Hippocampal formation (tissue), 2 donors: ENCODE measurements around the gene GTPBP4.
A peak's percentile ranks its signal among the peaks of the same experiment; 100 is the strongest.
"Not testable (repeated sequence)": the region's sequence is repeated elsewhere in the genome, so short reads cannot be mapped to it uniquely, and the experiment has no call there.

Experiments
- DNase-seq, 2 donors: peaks; one replicate each; lab custom pipeline; 2025; lab: John Stamatoyannopoulos, UW

Gene GTPBP4

DNA sequence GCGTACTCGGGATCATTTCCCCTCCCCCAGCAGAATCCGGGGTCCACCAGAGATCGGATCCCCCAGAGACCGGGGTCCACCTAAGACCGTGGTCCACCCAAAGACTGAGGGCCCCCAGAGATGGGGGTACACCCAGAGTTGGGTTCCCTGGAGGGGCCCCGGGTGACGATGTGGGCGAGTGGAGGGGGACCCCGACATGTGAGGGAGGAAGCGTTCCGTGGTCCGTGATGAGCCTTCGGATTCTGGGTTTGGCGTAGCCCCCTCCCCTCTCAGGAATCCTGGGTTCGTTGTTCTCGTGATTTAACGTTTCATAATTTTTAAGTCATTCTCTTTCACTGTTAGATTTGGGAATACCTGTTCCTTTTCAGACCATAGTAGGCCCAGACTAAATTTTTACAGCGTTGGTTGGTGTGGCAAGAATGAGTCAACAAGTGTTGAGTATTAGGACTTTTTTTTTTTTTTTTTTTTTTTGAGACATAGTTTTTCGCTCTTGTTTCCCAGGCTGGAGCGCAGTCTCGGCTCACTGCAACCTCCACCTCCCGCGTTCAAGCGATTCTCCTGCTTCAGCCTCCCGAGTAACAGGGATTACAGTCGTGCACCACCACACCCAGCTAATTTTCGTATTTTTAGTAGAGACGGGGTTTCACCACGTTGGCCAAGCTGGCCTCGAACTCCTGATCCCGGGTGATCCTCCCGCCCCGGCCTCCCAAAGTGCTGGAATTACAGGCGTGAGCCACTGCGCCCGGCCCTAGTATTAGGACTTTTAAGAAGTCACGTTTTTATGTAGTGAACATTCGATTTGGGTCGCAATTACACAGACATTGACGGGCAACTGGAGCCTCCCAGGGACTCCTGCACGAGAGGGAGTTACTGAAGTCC, 672 bp downstream of the GTPBP4 start:
- DNase-seq = no peak

GRCh38 chr10:990808-991207, 2.6 kb downstream of the GTPBP4 start:
- DNase-seq = no peak

- no peak for DNase-seq
Measured at GRCh38 chr10:992467-992866, 4.2 kb downstream of the GTPBP4 start.

DNA sequence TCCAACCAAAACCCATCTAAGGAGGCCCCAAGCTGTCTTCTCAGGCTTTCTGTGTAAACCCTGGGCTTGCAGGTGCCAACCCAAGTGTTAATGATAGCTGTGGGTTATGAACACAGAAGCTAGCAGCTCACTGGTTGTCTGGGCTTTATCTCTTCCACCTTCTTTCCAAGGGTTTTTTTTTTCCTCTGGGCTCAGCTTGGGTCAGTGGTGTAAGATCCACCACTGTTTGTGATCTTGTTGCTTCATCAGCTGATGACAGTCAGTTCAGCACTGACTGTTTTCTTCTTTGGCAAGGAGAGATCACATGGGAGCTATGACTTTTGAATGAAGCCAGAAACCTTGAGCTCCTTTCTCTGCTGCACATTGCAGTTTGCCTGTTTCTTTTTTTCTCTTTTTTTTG, 4.6 kb downstream of the GTPBP4 start:
- no peak for DNase-seq

DNA sequence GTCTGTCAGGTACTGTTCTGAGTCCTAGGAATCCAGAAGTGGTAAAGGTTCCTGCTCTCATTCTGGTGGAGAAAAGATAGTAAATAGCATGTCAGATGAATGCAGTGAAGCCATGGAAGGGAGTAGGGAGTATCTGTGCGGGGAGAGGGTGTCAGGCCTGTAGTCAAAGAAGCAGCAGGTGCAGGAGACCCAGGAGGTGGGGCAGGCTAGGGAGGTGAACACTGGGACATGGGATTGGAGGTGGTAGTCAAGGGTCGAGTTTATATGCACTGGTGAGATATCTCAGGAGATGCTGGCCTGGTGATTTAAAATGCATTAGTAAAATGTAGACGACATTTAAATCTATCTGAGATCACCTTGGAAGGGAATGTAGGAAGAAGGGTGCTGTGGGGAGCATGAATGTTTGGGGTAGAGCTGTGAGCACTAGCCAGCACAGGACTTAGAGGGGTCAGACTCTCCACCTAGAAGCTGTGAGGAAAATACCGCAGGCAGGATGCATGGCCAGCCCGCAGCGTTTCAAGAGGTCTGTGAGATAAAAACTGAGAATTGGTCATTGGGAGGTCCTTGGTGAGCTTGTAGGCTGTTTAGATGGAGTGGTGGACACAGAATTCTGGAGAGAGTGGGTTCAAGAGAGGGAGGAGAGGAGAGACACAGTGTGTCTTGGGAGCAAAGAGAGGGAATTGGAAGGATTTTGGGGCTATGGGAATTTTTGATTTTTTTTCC, 6.8 kb downstream of the GTPBP4 start:
- DNase-seq = no peak

GRCh38 chr10:995559-995926, 7.3 kb downstream of the GTPBP4 start:
- no peak for DNase-seq

- no peak for DNase-seq
Measured at GRCh38 chr10:996031-996430, 7.8 kb downstream of the GTPBP4 start.

DNA sequence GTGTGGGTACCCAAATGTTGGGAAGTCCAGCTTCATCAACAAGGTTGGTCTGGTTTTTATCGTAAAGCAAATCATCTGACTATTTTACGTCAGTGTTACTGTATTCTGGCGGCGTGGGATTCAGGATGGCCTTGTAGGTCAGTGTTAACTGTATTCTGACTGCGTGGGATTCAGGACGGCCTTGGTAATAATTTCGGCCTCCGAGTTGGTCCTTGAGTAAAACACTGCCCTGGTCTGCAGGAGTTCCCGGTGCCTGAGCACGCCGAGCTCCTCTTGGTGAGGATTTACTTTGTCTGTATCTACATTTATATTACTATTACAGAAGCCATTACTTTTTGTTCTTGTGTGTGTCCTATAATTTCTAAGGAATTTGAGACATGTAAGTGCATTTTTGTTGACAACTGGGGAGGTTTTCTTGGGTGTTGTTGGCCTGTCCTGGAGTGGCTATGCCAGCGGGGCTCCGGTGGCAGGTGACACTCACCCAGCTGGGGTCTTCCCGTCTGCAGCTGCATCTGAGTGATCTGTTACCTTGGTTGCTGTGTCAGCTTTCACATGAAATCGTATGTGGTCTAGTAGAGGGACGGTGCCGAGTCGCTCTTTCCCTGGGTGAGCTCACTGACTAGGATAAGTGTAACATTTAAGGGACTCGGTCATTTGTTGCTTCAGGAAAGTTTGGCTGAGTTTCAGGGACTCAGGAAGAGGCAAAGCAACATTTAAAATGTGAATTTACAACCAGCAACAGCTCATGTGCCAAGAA, 9.2 kb downstream of the GTPBP4 start:
- no peak for DNase-seq

GRCh38 chr10:1002425-1003006, 14.3 kb downstream of the GTPBP4 start:
- DNase-seq = no peak

- DNase-seq = no peak
Measured at GRCh38 chr10:1003884-1004670, 15.8 kb downstream of the GTPBP4 start.

DNA sequence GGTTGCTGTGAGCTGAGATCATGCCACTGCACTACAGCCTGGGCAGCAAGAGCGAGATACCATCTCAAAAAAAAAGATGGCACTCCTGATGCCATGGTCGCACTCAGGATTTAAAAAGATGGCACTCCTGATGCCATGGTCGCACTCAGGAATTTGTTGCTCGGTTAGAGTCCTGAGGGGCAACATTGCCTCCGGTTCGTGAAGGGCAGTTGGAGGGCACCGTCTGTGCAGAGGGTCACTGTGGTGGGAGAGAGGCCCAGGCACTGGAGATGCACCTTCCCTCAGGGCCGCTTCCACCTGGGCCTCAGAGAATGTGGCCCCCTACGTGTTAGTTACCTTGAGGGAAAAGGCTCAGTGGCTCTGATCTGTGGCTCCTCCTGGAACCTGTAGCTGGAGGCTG, 18.3 kb downstream of the GTPBP4 start:
- no peak for DNase-seq

DNA sequence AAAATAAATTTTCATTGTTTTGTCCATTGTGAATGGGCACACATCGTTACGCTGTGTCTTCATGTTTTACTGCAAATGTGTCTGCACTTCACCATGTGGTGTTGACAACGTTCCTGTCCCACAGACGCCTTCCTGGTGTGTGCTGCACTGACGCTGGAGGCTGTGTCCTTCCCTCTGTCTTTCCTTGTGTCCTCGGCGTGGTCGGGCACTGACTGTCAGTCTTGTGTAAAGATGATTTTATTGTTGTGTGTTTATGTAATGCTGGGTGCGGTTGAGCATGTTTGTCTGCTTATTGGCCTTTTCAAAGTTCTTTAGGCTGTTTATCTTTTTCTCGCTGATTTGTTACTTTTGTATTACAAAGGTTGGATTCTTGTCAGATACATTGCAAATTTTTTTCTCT, 19.3 kb downstream of the GTPBP4 start:
- DNase-seq = no peak

GRCh38 chr10:1009071-1009494, 20.8 kb downstream of the GTPBP4 start:
- no peak for DNase-seq

GRCh38 chr10:1009947-1010346, 21.7 kb downstream of the GTPBP4 start:
- not testable (repeated sequence) for DNase-seq

GRCh38 chr10:1010703-1011102, 22.5 kb downstream of the GTPBP4 start:
- DNase-seq = no peak

- DNase-seq = no peak
Measured at GRCh38 chr10:1011696-1012095, 23.5 kb downstream of the GTPBP4 start.

DNA sequence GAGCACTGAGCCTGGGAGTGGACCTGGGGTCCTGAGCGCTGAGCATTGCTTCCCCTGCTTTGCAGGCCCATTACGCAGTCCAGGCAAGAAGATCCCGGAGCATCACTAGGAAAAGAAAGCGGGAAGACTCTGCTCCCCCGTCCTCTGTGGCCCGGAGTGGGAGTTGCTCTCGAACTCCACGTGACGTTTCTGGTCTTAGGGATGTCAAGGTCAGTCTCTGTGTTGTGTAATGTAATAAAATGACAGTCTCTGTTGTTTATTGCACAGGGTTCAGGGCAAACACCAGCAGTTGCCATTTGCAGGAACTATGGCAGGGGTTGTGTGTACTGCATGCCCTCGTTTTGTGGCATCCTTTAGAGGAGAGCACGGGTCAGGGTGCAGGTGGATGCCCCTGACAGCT, 27.5 kb downstream of the GTPBP4 start:
- DNase-seq = no peak

DNA sequence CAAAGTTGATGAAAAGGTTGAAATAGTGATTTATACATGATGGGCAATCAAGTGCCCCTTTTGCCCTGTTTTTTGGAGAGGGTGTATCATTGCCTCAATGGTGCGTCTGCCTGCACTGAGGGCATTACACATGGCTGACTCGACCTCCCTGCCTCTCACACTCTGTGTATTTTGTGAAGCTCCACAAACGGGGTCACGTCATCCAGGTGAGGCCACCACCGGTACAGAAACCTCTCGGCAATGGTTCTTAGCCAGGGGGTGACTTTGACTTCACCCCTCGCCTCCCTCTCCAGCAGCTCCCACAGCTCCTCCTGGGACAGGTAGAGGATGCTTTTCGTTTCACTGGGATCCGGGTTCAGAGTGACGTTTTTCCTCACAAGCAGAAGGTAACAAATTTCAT, 31.1 kb downstream of the GTPBP4 start:
- DNase-seq = no peak

GRCh38 chr10:1020460-1020859, 32.2 kb downstream of the GTPBP4 start:
- no peak for DNase-seq

DNA sequence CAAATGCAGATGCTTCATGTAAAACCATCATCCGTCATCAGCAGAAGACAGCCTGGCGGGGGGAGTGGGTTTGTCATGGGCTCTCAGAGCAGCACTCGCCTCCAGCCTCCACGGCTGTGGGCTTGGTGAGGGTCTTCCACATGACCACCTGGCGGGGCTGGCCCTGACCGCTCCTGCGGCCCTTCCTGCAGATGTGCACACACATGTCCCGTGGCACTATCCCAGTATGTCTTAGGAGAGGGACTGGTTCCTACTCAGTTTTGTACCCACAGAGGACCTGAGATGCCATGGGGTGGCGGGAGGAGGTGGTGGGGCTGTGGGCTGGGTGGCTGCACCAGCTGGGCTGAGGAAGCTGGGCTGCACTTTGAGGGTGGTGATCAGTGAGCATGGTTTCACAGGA, 32.7 kb downstream of the GTPBP4 start:
- no peak for DNase-seq

DNA sequence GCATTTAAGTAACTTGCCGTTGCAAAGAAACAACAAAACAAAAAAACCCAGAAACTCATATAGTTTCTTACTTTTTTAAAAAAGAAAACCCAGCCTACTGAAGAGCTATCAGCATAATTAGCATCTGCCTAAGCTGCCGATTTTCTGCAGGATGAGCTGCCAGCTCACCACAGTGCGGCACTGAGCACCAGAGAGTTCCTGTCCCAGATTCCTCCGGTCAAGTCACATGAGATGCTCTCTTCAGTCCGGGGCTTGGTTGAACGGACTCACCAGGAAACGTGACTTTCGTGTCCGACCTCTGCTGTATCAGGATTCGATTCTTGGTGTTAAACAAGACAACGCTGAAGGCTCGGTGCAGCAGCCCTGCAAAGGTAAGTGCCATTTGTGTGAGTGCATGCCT, 34.2 kb downstream of the GTPBP4 start:
- peak; percentile 31 to 45 for DNase-seq
